ENCODE measurements around the gene P2RX3. TPM values are rescaled to one million over a fixed set of nuclear protein-coding genes. Genes with fewer than 3 reads are reported as not detected.

Gene P2RX3
- total and polyA plus RNA-seq, 2 of the 8 experiments (the other 6 are each of a cell fraction or from before 2014, with no cell fraction given): 0.45 to 0.47 TPM

GRCh38 chr11:57358543-57358961, 20.4 kb downstream of the P2RX3 start:
- Histone ChIP-seq H3K14ac (ENCODE audit: insufficient read length) (no peak overlapping the region), H2BK15ac (ENCODE audit: low read length) (no peak overlapping the region), H3K27me3 (replicated peaks in 1 of 4; ENCODE audit: control insufficient read depth in 3 of 4, extremely low read depth in 1 of 4, insufficient read depth in 3 of 4, low read length in 3 of 4) (no peaks in the 10 kb centered on the region; a peak in 1 of 7 replicates), H3K4me3 (ENCODE audit: extremely low read depth in 1 of 4, insufficient read depth in 2 of 4, low read depth in 3 of 4, low read length in 4 of 4) (no peak overlapping the region), H3K23me2 (ENCODE audit: low read depth, low read length) (no peaks in the 10 kb centered on the region; the same call in 1 of the 2 replicates), H3K18ac (ENCODE audit: extremely low read depth, low read length) (no peak overlapping the region), H3K4me2 (ENCODE audit: insufficient read depth in 1 of 2, low read depth in 2 of 2, low read length in 2 of 2) (no peak overlapping the region), H3K9ac (replicated peaks in 1 of 4; ENCODE audit: extremely low read depth in 1 of 4, low read depth in 3 of 4, low read length in 3 of 4) (no peak overlapping the region), H3K79me1 (ENCODE audit: low read depth, low read length) (no peaks in the 10 kb centered on the region), H3K4me1 (replicated peaks in 1 of 4; ENCODE audit: control insufficient read depth in 3 of 4, insufficient read depth in 4 of 4, low read length in 3 of 4) (peaks cover 0 to 6% (median 1%) of the 10 kb centered on the region in 4 experiments; a peak in 3 of 7 replicates), H2AFZ (ENCODE audit: low read length) (no peak overlapping the region), H3K9me3 (ENCODE audit: insufficient read depth in 2 of 2, low read depth in 1 of 2, low read length in 1 of 2) (no peaks in the 10 kb centered on the region), H3K27ac (ENCODE audit: low read depth, low read length) (no peak overlapping the region), H3K23ac (ENCODE audit: insufficient read length) (no peak overlapping the region), H4K20me1 (replicated peaks in 1 of 2; ENCODE audit: control insufficient read depth in 1 of 2, insufficient read depth in 2 of 2, low read length in 2 of 2) (no peaks in the 10 kb centered on the region), H3K4ac (replicated peaks; ENCODE audit: insufficient read length, low read depth, low read length) (no peak overlapping the region), H3K56ac (replicated peaks; ENCODE audit: insufficient read length, low read depth, low read length) (no peak overlapping the region), H4K5ac (ENCODE audit: insufficient read length, low read depth, low read length) (no peak overlapping the region), H3K79me2 (ENCODE audit: control insufficient read depth in 1 of 2, insufficient read depth in 2 of 2, low read length in 2 of 2) (no peaks in the 10 kb centered on the region), H4K91ac (replicated peaks; ENCODE audit: insufficient read length, low read length) (no peak overlapping the region), H2AK5ac (ENCODE audit: low read depth, low read length) (no peak overlapping the region), H4K8ac (ENCODE audit: extremely low read depth, insufficient read depth, low read length) (no peak overlapping the region), H2BK20ac (ENCODE audit: low read length) (no peak overlapping the region), H3K36me3 (ENCODE audit: control insufficient read depth in 2 of 4, insufficient read depth in 4 of 4, low read length in 3 of 4) (no peaks in the 10 kb centered on the region), H2BK120ac (replicated peaks; ENCODE audit: low read depth, low read length) (no peak overlapping the region), H2BK12ac (ENCODE audit: low read depth, low read length) (no peak overlapping the region; the same call in 1 of the 2 replicates), H2BK5ac (ENCODE audit: low read depth, low read length) (no peak overlapping the region)
- 88% methylated on average over 9 of the region's 9 CpGs; no CpG with 5 or more reads in 1 of the 2 experiments for WGBS, 2 experiments (ENCODE audit: extremely low coverage in 1 of 2, insufficient coverage in 1 of 2, insufficient read length in 1 of 2, insufficient replicate concordance in 2 of 2, low coverage in 1 of 2, low lambda C conversion rate in 2 of 2, missing lambda C conversion rate in 1 of 2)
- FAIRE-seq: no peak
- DNase-seq (ENCODE audit: low read depth in 1 of 2, low spot score in 2 of 2): no peak
- ChIA-PET CTCF (ENCODE audit: partially characterized antibody) (interaction anchor here (1.2 to 2.7 kb wide), 9 partner anchors 8 to 168 kb away, joined by 3 to 11 read pairs (median 5); no protein-coding TSS in a partner anchor), POLR2A (ENCODE audit: partially characterized antibody) (interaction anchor here (1.3 to 1.6 kb wide), 2 partner anchors 23 to 48 kb away, joined by 3 to 5 read pairs; partner anchors contain the start of gene SSRP1)
- no peak for TF ChIP-seq TAF7 (optimal IDR thresholded peaks at IDR 0.05; ENCODE audit: borderline replicate concordance, low read depth, low read length)
- no peak for TF ChIP-seq FOSL1 (IDR thresholded peaks at IDR 0.05; ENCODE audit: insufficient read depth, low read depth, low read length)

All from H1 (cell line).